GM21717 (cell line): ENCODE measurements around the gene TXNL1.

Source experiments
- ATAC-seq: cut with Tn5 transposase; IDR thresholded peaks from one replicate; pipeline ENCODE4 v1.9.1; 2021; ENCODE audit warnings: mild to moderate bottlenecking, moderate library complexity; ENCODE audit not compliant: unreplicated experiment

Gene TXNL1

GRCh38 chr18:56645415-56646016, 7.1 kb upstream of the TXNL1 start:
- ATAC-seq, result no peak

- ATAC-seq, result no peak
These were observed 5.0 kb upstream of the TXNL1 start for GRCh38 chr18:56643381-56643780.

GRCh38 chr18:56641714-56642337, 3.4 kb upstream of the TXNL1 start:
- no peak for ATAC-seq

GRCh38 chr18:56639571-56639970, 1.2 kb upstream of the TXNL1 start:
- no peak for ATAC-seq

- ATAC-seq, result peak; percentile 15
These were observed 651 bp upstream of the TXNL1 start for GRCh38 chr18:56639104-56639381.

- peak; percentile 24 for ATAC-seq
These were observed 621 bp downstream of the TXNL1 start for GRCh38 chr18:56637711-56638231.

- no peak for ATAC-seq
These were observed 1.2 kb downstream of the TXNL1 start for GRCh38 chr18:56637176-56637575.

GRCh38 chr18:56635007-56635406, 3.4 kb downstream of the TXNL1 start:
- ATAC-seq, result no peak

GRCh38 chr18:56632070-56633022, 6.0 kb downstream of the TXNL1 start:
- no peak for ATAC-seq

- no peak for ATAC-seq
These were observed 10.4 kb downstream of the TXNL1 start for GRCh38 chr18:56627991-56628390.

- no peak for ATAC-seq
These were observed 22.5 kb downstream of the TXNL1 start for GRCh38 chr18:56615738-56616520.

GRCh38 chr18:56606618-56607017, 31.8 kb downstream of the TXNL1 start:
- no peak for ATAC-seq

GRCh38 chr18:56598422-56598821, 40.0 kb downstream of the TXNL1 start:
- ATAC-seq, result no peak

- no peak for ATAC-seq
These were observed 44.5 kb downstream of the TXNL1 start for GRCh38 chr18:56593906-56594305.

- ATAC-seq, result no peak
These were observed 58.4 kb downstream of the TXNL1 start for GRCh38 chr18:56580026-56580425.

GRCh38 chr18:56579451-56579850, 58.9 kb downstream of the TXNL1 start:
- no peak for ATAC-seq

GRCh38 chr18:56576826-56577573, 61.4 kb downstream of the TXNL1 start:
- no peak for ATAC-seq

GRCh38 chr18:56575819-56576663, 62.4 kb downstream of the TXNL1 start:
- no peak for ATAC-seq

- ATAC-seq, result no peak
These were observed 63.5 kb downstream of the TXNL1 start for GRCh38 chr18:56574861-56575260.
